NCI-H1092 treated with DMSO at 0.1 percent for 48 hours (cell line): ENCODE measurements around the gene LLGL2.
A peak's percentile ranks its signal among the peaks of the same experiment; 100 is the strongest.

Experiments used
- DNase-seq: peaks from one replicate; lab custom pipeline; 2025; lab: John Stamatoyannopoulos, UW

Gene LLGL2

DNA sequence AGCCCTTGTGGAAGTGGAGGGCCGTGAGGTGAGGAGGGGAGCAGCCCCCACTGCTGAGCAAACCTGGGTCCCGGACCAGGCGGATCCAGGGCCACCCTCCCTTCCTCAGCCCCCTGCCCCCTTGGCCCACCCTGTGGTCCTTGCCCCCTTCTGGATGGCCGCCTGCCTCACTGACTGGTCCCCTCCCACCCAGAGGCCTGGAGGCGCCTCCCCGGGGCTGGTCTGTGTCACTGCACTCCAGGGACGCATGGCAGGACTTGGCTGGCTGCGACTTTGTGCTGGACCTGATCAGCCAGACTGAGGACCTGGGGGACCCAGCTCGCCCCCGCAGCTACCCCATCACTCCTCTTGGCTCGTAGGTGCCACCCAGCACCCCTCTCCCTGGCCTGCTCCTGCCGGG lies 88.5 kb downstream of the LLGL2 start:
- DNase-seq, result no peak

DNA sequence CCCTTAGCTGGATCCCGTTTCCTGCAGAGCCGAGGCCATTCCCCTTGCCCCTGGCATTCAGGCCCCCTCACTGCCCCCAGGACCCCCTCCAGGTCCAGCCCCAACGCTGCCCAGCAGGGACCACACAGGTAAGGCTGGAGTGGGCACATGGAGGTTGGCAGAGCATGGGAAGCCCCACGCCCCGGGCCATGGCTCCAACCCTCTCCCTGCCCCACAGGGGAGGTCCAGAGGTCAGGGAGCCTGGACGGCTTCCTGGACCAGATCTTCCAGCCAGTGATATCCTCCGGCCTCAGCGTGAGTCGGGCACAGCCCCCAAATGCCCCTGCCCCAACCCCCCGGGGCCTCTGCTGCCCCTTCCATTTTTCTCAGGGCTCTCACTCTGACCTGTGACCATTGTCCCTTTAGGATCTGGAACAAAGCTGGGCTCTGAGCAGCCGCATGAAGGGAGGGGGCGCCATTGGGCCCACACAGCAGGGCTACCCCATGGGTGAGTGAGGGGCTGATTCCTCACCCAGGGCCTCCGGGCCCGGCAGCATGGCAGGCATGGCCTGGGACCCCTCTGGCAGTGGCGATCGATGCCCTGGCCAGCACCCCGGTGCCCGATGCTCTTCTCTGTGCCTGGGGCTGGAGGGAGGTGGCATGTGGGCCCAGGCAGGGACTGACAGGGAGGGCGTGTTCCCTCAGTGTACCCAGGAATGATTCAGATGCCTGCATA lies 89.2 kb downstream of the LLGL2 start:
- DNase-seq, result no peak

DNA sequence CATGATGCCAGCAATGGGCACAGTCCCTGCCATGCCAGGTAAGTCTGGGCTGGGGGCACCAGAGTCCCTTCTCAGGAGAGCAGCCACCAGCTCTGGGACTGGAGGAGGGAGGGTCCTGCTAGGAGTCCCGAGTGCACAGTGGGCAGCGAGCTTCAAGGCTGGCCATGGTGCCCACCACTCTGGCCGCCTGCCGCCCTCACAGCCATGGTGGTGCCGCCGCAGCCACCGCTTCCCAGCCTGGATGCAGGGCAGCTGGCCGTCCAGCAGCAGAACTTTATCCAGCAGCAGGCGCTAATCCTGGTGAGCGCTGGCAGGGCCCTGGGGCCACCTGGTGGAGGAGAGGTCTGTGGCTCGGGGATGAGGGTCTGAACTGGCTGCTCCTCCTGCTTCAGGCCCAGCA lies 89.8 kb downstream of the LLGL2 start:
- no peak for DNase-seq

DNA sequence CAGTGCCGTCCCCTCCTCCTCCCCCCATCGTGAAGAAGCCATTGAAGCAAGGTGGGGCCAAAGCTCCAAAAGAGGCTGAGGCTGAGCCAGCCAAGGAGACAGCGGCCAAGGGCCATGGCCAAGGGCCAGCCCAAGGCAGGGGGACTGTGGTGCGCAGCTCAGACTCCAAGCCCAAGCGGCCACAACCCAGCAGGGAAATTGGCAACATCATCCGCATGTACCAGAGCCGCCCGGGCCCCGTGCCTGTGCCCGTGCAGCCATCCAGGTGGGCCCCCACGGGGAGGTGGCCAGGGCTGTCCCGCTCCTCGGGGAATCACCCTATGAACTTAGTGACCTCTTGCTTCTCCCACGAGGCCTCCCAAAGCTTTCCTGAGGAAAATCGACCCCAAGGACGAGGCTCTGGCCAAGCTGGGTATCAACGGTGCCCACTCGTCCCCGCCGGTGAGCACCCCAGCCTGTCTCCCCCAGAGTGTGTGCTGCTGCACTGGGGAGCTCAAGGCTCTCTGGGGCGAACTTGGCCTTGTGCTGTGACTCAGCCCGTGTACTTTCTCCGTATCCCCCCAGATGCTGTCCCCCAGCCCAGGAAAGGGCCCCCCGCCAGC lies 91.1 kb downstream of the LLGL2 start:
- DNase-seq, result no peak

DNA sequence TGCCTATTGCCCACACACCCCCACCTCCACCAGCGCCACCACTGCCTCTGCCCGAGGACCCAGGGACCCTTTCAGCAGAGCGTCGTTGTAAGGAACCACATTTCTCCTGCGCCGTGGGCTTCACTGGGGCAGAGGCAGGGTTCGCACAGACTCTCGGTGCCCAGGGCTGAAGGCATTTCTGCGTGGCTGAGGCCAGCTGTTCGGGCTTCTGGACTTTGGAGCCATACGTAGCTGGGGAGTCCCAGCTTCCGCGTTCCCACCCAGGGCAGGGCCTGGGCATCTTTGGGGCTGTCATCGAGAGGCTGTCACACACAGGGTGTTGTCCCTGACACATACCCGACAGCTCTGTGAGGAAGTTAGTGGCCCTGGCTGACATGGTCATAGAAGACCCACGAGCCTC lies 91.7 kb downstream of the LLGL2 start:
- DNase-seq, result no peak

DNA sequence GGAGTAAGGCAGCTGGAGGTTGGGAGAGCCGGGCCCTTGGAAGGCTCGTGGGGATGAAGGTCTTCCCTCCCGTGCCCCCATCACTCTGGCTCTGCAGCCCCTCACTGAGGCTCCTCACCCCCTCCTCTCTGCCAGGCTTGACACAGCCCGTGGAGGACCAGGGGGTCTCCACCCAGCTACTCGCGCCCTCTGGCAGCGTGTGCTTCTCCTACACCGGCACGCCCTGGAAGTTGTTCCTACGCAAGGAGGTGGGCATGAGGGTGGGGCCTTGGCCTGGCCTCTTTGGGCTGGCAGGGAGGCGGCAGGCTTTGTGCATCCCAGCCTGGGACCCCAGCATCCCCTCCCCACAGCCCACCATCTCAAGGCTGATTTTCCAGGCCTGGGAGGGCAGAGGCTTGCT lies 92.2 kb downstream of the LLGL2 start:
- DNase-seq, result no peak

DNA sequence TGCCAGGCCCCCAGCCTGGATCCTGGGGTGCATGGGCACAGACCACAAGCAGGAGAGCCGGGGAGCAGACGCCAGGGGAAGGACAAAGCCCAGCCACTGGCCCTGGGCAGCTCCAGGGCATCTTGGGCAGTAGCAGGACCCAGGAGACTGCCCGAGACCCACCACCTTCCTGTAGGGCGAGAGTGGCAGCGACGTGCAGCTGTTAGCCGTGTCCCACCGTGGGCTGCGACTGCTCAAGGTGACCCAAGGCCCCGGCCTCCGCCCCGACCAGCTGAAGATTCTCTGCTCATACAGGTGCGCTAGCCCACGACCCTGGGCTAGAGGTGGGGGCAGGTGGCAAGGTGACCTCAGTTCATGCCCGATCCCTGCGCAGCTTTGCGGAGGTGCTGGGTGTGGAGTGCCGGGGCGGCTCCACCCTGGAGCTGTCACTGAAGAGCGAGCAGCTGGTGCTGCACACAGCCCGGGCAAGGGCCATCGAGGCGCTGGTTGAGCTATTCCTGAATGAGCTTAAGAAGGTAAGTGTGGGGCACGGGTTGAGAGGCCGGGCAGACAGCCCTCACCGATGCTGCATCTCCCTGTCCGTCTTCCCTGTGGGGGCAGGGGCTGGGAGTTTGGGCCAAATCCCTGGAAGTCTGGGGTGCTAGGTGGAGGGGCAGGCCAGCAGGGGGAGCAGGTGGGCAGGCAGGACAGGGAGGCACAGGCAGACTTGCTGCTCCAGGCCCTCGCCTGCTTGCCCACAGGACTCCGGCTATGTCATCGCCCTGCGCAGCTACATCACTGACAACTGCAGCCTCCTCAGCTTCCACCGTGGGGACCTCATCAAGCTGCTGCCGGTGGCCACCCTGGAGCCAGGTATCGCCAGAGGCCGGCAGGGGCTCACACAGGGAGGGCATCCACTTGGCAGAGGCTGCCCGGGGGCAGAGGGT lies 94.3 kb downstream of the LLGL2 start:
- DNase-seq, result peak; percentile 4

DNA sequence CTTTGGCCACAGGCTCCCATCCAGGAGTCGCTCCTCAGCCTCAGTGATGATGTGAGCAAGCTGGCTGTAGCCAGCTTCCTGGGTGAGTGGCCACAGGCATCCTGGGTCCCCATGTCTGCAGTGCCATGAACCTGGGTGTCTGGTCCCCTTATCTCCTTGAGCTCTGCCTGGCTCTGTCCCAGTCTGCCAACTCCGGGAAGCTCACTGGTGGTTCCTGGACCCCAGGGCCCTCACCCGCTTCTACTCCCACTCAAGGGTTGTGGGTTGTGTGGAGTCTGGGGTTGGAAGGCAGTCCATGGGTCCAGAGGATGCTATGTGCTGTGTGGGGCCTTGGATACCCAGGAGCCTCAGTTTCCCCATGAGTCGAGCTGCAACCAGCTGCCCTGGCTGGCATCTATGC lies 96.0 kb downstream of the LLGL2 start:
- DNase-seq, result no peak

DNA sequence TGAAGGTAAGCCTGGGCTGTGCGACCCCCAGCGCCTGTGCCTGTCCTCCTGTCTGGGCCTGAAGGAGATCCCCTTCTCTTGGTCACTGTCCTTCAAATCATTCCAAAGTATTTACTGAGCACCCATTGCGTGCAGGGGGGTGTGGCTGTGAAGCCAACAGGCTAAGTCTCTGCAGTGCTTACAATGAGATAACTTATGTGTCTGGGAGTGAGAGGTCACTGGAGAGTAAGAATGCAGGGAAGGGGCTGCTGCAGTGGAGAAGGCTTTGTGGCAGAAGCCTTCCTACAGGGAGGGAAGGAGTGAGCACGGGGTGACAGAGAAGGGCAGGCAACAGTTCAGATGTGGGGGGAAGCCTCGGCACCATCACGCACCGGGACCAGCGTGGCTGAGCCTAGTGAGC lies 96.6 kb downstream of the LLGL2 start:
- no peak for DNase-seq

DNA sequence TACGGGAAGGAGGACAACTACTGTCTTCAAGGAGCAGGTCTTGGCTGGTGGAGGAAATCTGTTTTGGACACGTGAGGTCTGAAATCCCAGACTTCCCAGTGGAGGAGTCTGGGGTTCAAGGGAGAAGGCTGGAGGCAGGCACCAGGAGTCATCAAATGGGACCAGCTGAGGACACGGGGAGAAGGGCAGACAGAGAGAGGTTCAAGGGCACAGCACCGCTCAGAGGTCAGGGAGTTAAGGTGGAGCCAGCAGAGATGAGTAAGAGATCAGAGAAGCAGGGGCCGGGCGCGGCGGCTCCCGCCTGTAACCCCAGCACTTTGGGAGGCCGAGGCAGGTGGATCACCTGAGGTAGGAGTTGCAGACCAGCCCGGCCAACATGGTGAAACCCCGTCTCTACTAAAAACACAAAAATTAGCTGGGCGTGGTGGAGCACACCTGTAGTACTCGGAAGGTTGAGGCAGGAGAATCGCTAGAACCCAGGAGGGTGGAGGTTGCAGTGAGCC lies 97.3 kb downstream of the LLGL2 start:
- DNase-seq, result no peak

DNA sequence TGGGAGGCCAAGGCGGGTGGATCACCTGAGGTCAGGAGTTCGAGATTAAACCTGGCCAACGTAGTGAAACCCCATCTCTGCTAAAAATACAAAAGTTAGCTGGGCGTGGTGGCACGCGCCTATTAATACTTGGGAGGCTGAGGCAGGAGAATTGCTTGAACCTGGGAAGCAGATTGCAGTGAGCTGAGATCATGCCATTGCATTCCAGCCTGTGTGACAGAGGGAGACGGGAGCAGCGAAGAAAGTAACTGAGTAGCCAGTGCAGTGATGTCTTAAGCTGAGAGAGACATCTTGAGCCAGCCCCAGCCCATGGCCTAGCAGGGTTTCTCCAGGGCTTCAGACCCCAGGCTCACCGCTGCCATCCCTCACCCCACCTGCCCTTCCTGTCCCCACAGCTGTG lies 97.9 kb downstream of the LLGL2 start:
- no peak for DNase-seq

DNA sequence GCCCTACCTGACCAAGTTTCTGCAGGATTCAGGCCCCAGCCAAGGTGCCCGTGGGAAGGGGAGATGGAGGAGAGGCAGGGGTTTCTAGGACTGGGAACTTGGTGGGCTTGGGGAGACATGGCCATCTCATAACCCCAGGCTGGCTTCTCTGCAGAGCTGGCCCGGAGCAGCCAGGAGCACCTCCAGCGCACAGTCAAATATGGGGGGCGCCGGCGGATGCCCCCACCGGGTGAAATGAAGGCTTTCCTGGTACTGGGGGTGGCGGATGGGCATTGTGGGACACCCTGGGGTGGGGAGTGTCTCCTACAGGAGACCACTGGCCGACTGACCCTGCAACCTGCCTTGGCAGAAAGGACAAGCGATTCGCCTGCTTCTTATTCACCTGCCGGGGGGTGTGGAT lies 98.5 kb downstream of the LLGL2 start:
- no peak for DNase-seq
